ENCODE data around the gene NT5E.

DNA sequence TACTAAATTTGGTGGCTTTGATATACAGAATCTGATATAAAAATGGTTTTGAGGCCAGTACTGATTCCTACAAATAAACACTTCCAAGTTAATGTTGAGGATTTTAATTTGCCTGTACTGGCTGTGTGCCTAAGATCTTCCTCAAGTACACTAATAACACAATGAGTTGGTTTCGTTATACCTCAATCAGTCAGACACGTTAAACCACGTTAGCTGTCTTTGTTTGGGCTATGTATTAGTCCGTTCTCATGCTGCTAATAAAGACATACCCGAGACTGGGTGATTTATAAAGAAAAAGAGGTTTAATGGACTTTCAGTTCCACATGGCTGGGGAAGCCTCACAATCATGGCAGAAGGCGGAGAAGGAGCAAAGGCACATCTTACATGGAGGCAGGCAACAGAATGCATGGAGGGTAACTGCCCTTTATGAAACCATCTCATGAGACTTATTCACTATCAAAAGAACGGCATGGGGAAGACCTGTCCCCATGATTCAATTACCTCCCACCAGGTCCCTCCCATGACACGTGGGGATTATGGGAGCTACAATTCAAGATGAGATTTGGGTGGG is 46.2 kb downstream of the NT5E start:
- TF ChIP-seq, protein P1, sequence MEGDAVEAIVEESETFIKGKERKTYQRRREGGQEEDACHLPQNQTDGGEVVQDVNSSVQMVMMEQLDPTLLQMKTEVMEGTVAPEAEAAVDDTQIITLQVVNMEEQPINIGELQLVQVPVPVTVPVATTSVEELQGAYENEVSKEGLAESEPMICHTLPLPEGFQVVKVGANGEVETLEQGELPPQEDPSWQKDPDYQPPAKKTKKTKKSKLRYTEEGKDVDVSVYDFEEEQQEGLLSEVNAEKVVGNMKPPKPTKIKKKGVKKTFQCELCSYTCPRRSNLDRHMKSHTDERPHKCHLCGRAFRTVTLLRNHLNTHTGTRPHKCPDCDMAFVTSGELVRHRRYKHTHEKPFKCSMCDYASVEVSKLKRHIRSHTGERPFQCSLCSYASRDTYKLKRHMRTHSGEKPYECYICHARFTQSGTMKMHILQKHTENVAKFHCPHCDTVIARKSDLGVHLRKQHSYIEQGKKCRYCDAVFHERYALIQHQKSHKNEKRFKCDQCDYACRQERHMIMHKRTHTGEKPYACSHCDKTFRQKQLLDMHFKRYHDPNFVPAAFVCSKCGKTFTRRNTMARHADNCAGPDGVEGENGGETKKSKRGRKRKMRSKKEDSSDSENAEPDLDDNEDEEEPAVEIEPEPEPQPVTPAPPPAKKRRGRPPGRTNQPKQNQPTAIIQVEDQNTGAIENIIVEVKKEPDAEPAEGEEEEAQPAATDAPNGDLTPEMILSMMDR (IDR thresholded peaks at IDR 0.05): no peak
- TF ChIP-seq POLR2A (IDR thresholded peaks at IDR 0.05): no peak
- TF ChIP-seq EP300 (IDR thresholded peaks at IDR 0.05): no peak
